GM23248 (cell line): Measurements from ENCODE around the gene DHX32.

Source experiments
- EZH2 ChIP-seq: fragments of 200-600 bp; sonication (generic); IDR thresholded peaks from 2 replicates; pipeline ENCODE4 v1.6.1; 2018; ENCODE audit warnings: antibody characterized with exemption, mild to moderate bottlenecking; ENCODE audit not compliant: insufficient read depth, poor library complexity, severe bottlenecking
- EZH2phosphoT487 ChIP-seq: fragments of 200-600 bp; sonication (generic); IDR thresholded peaks from 2 replicates; pipeline ENCODE4 v1.6.1; 2018; ENCODE audit warnings: antibody characterized with exemption, moderate library complexity, mild to moderate bottlenecking, low read depth; ENCODE audit not compliant: insufficient read depth

- TF ChIP-seq EZH2phosphoT487, result no peak
- no peak for TF ChIP-seq EZH2
These were observed 32.2 kb downstream of the DHX32 start for GRCh38 chr10:125848857-125849256.
